ENCODE results near the gene COG5.

Gene COG5

GRCh38 chr7:107502797-107503196 lies 60.9 kb downstream of the COG5 start:
- TF ChIP-seq POLR2AphosphoS5 (IDR thresholded peaks at IDR 0.05; ENCODE audit: low read depth, low read length) (no peak), SIN3A (IDR thresholded peaks at IDR 0.05; ENCODE audit: borderline replicate concordance, insufficient read depth, low read length) (no peak), FOXP2 (optimal IDR thresholded peaks at IDR 0.05; ENCODE audit: borderline replicate concordance, extremely low read depth, extremely low read length, insufficient read depth) (no peak), TAF1 (IDR thresholded peaks at IDR 0.05; ENCODE audit: borderline replicate concordance, insufficient read depth, low read length) (no peak), REST (IDR thresholded peaks at IDR 0.05; ENCODE audit: insufficient read depth in 1 of 2, low read depth in 2 of 2, low read length in 2 of 2) (no peak)

GRCh38 chr7:107502154-107502553 lies 61.6 kb downstream of the COG5 start:
- TF ChIP-seq TAF1 (IDR thresholded peaks at IDR 0.05; ENCODE audit: borderline replicate concordance, insufficient read depth, low read length) (no peak), REST (IDR thresholded peaks at IDR 0.05; ENCODE audit: insufficient read depth in 1 of 2, low read depth in 2 of 2, low read length in 2 of 2) (no peak), SIN3A (IDR thresholded peaks at IDR 0.05; ENCODE audit: borderline replicate concordance, insufficient read depth, low read length) (no peak), POLR2AphosphoS5 (IDR thresholded peaks at IDR 0.05; ENCODE audit: low read depth, low read length) (no peak), FOXP2 (optimal IDR thresholded peaks at IDR 0.05; ENCODE audit: borderline replicate concordance, extremely low read depth, extremely low read length, insufficient read depth) (no peak)

GRCh38 chr7:107501593-107501992 lies 62.1 kb downstream of the COG5 start:
- TF ChIP-seq POLR2AphosphoS5 (IDR thresholded peaks at IDR 0.05; ENCODE audit: low read depth, low read length) = no peak
- TF ChIP-seq SIN3A (IDR thresholded peaks at IDR 0.05; ENCODE audit: borderline replicate concordance, insufficient read depth, low read length) = no peak
- TF ChIP-seq TAF1 (IDR thresholded peaks at IDR 0.05; ENCODE audit: borderline replicate concordance, insufficient read depth, low read length) = no peak
- TF ChIP-seq REST (IDR thresholded peaks at IDR 0.05; ENCODE audit: insufficient read depth in 1 of 2, low read depth in 2 of 2, low read length in 2 of 2) = no peak
- TF ChIP-seq FOXP2 (optimal IDR thresholded peaks at IDR 0.05; ENCODE audit: borderline replicate concordance, extremely low read depth, extremely low read length, insufficient read depth) = no peak

GRCh38 chr7:107499731-107500130 lies 64.0 kb downstream of the COG5 start:
- TF ChIP-seq FOXP2 (optimal IDR thresholded peaks at IDR 0.05; ENCODE audit: borderline replicate concordance, extremely low read depth, extremely low read length, insufficient read depth) (no peak), SIN3A (IDR thresholded peaks at IDR 0.05; ENCODE audit: borderline replicate concordance, insufficient read depth, low read length) (no peak)

GRCh38 chr7:107495516-107495915 lies 68.2 kb downstream of the COG5 start:
- TF ChIP-seq TAF1 (IDR thresholded peaks at IDR 0.05; ENCODE audit: borderline replicate concordance, insufficient read depth, low read length) = no peak
- TF ChIP-seq FOXP2 (optimal IDR thresholded peaks at IDR 0.05; ENCODE audit: borderline replicate concordance, extremely low read depth, extremely low read length, insufficient read depth) = no peak
- TF ChIP-seq POLR2AphosphoS5 (IDR thresholded peaks at IDR 0.05; ENCODE audit: low read depth, low read length) = no peak
- TF ChIP-seq REST (IDR thresholded peaks at IDR 0.05; ENCODE audit: insufficient read depth in 1 of 2, low read depth in 2 of 2, low read length in 2 of 2) = no peak
- no peak for TF ChIP-seq SIN3A (IDR thresholded peaks at IDR 0.05; ENCODE audit: borderline replicate concordance, insufficient read depth, low read length)

Measured in PFSK-1 (cell line).